ENCODE measurements around the gene SORCS2.

GRCh38 chr4:7157666-7158065 is 34.7 kb upstream of the SORCS2 start:
- no peak for TF ChIP-seq CTCF (IDR thresholded peaks at IDR 0.05 in 4 of 5, conservative IDR thresholded peaks at IDR 0.05 in 1 of 5)
- no peak for TF ChIP-seq POLR2A (IDR thresholded peaks at IDR 0.05)

Data from gastrocnemius medialis (tissue), 4 donors.